Glomerular visceral epithelial cell (primary cell): ENCODE results near the gene COPE.

Experiments used
- DNase-seq: peaks from one replicate; pipeline ENCODE4 v3.0.0-alpha.2; 2016; ENCODE audit errors: extremely low spot score

COPE gene

DNA sequence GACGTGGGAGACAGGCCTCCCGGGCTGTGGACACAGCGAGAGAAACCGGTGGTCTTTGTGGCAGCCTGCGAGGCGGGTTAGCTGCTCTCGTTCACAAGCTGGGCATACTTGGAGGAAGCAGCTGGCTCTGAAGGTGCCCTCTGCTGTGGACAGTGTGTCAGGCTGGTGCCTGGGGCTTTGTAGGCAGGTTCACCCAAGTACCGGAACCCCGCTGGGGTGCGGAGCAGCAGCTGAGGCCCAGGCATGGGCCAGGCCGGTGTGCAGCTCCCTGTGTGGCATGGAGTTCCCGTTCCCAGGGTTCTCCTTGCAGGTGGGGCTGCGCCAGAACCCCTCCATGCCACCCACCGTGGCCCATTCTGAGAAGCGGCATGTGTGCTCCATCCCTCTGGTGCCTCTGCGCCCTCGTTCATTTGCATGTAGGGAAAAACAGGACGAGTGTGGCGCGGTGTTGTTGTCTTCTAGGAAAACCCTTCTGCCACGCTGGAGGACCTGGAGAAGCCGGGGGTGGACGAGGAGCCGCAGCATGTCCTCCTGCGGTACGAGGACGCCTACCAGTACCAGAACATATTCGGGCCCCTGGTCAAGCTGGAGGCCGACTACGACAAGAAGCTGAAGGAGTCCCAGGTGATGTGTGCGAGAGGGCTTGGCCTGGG is 67.4 kb downstream of the COPE start:
- DNase-seq = no peak

- DNase-seq = no peak
These were observed 68.5 kb downstream of the COPE start for GRCh38 chr19:18850471-18851375.

DNA sequence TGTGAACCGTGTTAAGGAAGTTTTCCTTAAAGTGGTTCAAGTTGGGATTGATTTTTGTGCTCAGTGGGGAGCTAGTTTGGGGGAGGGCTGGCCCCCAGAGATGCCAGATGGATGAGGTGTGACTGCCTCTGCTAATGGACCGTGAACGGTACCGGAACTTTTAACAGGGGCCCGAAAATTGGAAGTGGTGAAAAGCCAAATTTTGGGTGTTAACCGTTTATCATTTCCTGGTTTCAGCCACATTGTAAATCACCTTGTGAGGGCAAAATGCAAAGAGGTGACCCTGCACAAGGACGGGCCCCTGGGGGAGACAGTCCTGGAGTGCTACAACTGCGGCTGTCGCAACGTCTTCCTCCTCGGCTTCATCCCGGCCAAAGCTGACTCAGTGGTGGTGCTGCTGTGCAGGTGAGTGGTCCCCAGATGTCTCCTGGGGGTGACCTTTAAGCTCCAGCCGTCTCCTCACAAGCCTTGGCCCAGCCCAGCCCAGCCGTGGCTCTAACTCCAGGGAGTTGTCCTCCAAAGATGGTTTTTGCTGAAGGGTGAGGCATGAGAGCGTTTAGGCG is 69.3 kb downstream of the COPE start:
- no peak for DNase-seq
